GM18858 (cell line): Measurements from ENCODE around the gene ATP2B1.
A peak's percentile ranks its signal among the peaks of the same experiment; 100 is the strongest.
"Not testable (repeated sequence)": the region's sequence is repeated elsewhere in the genome, so short reads cannot be mapped to it uniquely, and the experiment has no call there.

ENCODE experiments used
- ATAC-seq: cut with Tn5 transposase; IDR thresholded peaks from one replicate; pipeline ENCODE4 v1.9.1; 2021; ENCODE audit not compliant: unreplicated experiment

Gene ATP2B1

GRCh38 chr12:89708565-89709156 is at the start of gene ATP2B1:
Gene ATP2B1, minus strand, starts transcription at chr12:89708838. Its CDS starts 52,952 bp downstream, at chr12:89655886.
- peak; percentile 53 for ATAC-seq

DNA sequence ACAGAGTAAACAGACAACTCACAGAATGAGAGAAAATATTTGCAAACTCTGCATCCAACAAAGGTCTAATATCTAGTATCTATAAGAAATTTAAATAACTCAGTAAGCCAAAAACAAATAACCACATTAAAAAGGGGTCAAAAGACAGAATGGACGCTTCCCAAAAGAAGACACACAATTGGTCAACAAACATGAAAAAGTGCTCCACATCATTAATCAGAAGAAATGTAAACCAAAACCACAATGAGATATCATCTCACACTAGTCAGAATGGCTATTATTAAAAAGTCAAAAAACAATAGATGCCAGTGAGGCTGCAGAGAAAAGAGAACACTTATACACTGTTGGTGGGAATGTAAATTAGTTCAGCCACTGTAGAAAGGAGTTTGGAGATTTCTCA is 49.3 kb upstream of the ATP2B1 start:
- ATAC-seq, result not testable (repeated sequence)

GRCh38 chr12:89756585-89757398 is 48.2 kb upstream of the ATP2B1 start:
- ATAC-seq, result peak; percentile 91

- no peak for ATAC-seq
Observed at GRCh38 chr12:89756194-89756584, 47.6 kb upstream of the ATP2B1 start.

DNA sequence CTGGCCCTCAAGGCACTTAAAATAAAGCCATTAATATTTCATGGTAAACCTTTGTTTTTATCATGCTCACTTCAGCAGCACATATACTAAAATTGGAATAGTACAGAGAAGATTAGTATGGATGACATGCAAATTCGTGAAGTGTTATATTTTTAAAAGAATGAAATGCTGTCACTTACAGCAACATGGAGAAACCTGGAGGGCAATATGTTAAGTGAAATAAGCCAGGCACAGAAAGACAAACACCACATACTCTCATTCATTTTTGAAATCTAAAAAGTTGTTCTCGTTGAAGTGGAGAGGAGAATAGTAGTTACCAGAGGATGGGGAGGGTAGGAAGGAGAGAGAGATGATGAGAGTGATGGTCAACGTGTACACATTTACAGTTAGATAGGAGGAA is 45.4 kb upstream of the ATP2B1 start:
- ATAC-seq, result no peak

- peak; percentile 33 for ATAC-seq
Observed at GRCh38 chr12:89752341-89752740, 43.7 kb upstream of the ATP2B1 start.

- no peak for ATAC-seq
Observed at GRCh38 chr12:89750389-89751351, 42.0 kb upstream of the ATP2B1 start.

GRCh38 chr12:89748791-89749190 is 40.2 kb upstream of the ATP2B1 start:
- no peak for ATAC-seq

DNA sequence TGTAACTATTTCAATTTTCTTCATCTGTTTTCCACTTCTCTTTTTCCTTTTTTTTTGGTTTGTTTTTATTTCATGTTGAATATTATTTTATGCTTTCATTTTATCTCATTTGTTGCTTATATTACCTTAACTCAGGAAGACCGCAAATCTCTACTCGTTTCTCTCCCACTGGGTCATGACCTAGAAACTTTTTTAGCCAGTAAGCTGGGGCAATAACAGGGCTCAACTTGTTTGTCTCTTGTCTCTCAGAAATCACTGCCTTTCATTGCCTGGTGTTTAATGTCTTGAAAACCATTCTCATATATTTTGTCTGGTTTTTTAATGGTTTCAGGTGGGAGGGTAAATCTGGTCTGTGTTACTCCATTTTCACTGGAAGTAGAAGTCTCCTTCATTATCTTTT is 36.6 kb upstream of the ATP2B1 start:
- no peak for ATAC-seq

DNA sequence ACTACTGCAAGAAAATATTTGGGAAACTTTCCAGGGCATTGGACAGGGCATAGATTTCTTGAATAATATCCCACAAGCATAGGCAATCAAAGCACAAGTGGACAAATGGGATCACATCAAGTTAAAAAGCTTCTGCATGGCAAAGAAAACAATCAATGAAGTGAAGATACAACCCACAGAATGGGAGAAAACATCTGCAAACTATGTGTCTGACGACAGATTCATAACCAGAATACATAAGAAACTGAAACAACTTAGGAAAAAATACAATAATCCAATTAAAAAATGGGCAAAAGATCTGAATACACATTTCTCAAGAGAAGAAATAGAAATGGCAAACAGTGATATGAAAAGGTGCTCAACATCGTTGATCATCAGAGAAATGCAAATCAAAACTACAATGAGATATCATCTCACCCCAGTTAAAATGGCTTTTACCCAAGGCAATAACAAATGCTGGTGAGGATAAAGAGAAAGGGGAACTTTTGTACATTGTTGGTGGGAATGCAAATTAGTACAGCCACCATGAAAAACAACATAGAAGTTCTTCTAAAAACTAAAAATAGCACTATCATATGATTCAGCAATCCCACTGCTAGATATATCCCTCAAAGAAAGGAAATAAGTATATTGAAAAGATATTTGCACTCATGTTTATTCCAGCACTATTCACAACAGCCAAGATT is 33.8 kb upstream of the ATP2B1 start:
- no peak for ATAC-seq

GRCh38 chr12:89740943-89741342 is 32.3 kb upstream of the ATP2B1 start:
- ATAC-seq, result no peak

DNA sequence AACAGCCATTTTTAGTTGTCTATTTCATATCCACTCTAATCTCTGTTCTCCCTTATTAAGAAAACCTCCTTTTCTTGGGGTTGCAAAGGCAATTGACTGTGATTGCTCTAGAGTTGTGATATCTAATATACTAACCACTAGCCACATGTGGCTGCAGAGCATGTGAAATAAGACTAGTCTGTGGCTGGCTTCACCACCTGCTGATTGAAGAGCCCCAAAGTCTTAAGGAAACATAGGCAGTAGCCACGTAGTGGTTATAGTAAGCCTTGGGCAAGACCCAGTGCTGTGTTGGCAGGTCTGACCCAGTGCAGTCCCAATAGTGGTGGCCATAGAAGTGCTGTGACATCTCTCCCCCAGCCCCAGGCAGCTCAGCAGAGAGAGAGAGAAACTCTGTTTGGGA is 28.4 kb upstream of the ATP2B1 start:
- ATAC-seq, result no peak

- ATAC-seq, result no peak
Observed at GRCh38 chr12:89733579-89734201, 25.1 kb upstream of the ATP2B1 start.

GRCh38 chr12:89732522-89732921 is 23.9 kb upstream of the ATP2B1 start:
- no peak for ATAC-seq

DNA sequence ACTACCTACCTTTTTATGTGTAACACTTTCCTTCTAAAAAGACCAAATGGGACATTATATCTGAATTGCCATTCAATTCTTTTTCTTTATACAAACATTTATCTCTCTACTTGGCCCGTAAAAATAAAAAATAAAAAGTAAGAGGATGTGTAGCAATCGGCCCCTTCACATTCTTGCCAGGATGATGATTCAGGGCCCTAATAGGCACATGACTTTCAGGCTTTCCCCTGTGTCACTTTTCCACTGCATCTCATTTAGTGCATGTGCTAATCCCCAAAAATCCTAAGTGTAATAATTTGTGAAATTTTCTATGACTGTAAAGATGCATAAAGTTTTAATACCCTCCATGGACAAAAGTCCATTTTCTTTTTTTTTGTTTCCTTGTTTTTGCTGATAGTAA is 23.0 kb upstream of the ATP2B1 start:
- no peak for ATAC-seq

GRCh38 chr12:89731089-89731488 is 22.5 kb upstream of the ATP2B1 start:
- no peak for ATAC-seq

DNA sequence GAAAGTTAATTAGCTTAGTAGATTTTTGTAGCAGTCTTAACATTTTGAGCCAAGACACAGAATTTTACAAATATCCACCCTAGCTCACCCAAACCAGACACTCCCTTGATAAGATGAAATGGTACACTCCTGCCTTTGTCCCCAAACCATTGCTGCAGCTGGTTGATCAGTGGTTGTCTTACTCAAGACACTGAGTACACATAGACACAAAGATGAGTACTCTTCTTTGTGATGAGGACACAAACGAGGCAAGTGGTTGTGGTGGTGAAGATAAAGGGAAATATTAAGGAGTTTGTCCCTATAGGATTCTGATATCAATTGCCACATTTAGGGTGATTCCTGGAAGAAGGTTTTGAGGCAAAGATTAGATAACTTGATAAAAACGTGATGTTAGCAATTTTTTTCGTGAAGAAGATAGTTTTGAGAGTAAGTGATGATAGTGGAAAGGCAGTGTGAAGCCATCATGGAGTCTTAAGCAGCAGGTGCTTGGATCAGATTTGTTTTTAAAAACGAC is 21.4 kb upstream of the ATP2B1 start:
- ATAC-seq, result no peak

- no peak for ATAC-seq
Observed at GRCh38 chr12:89723276-89723675, 14.6 kb upstream of the ATP2B1 start.

GRCh38 chr12:89721291-89721987 is 12.8 kb upstream of the ATP2B1 start:
- ATAC-seq, result peak; percentile 96
